Activated T-cell treated with anti-CD3 and anti-CD28 coated beads, Interleukin-2, amount 50 U/mL, for 72 hours (primary cell): ENCODE results near the gene RPH3AL. TPM values are rescaled to one million over a fixed set of nuclear protein-coding genes. Genes with fewer than 3 reads are reported as not detected.
A peak's percentile ranks its signal among the peaks of the same experiment; 100 is the strongest.

Experiments
- ATAC-seq, 2 donors: fragments of 150-1000 bp; cut with Tn5 transposase; replicated peaks in 1 of 2; 2 replicates each; pipeline ENCODE4 v1.10.0; 2021; ENCODE audit warnings: moderate library complexity in 2 of 2, mild to moderate bottlenecking in 1 of 2
- DNase-seq, 2 donors: peaks; one replicate each; pipeline ENCODE4 v3.0.0; 2021 to 2022; ENCODE audit warnings: mixed read lengths in 1 of 2
- H3K27ac Mint-ChIP-seq: one replicate; pipeline ENCODE4 v1.8.0; 2022; ENCODE audit warnings: mild to moderate bottlenecking, moderate library complexity, mixed read lengths
- H3K27me3 Mint-ChIP-seq: one replicate; pipeline ENCODE4 v1.8.0; 2022; ENCODE audit warnings: low read depth, mixed read lengths
- H3K36me3 Mint-ChIP-seq, 2 donors: one replicate each; pipeline ENCODE4 v1.8.0; 2022; ENCODE audit warnings: mixed read lengths in 2 of 2, mild to moderate bottlenecking in 1 of 2; ENCODE audit not compliant: insufficient read depth in 2 of 2
- H3K4me1 Mint-ChIP-seq: one replicate; pipeline ENCODE4 v1.8.0; 2022; ENCODE audit warnings: low read depth, mixed read lengths
- H3K4me3 Mint-ChIP-seq, 2 donors: one replicate each; pipeline ENCODE4 v1.8.0; 2022; ENCODE audit warnings: mild to moderate bottlenecking in 2 of 2, mixed read lengths in 2 of 2, moderate library complexity in 2 of 2
- H3K9me3 Mint-ChIP-seq, 2 donors: one replicate each; pipeline ENCODE4 v1.8.0; 2022; ENCODE audit warnings: mixed read lengths in 2 of 2
- total RNA-seq, 2 donors: library from RNA; stranded (reverse); gene quantifications; one replicate each; pipeline ENCODE4 v1.2.3, GENCODE V29; 2022

RPH3AL gene
- total RNA-seq, 2 donors from 2014 or later: 3.5 to 7.2 TPM

DNA sequence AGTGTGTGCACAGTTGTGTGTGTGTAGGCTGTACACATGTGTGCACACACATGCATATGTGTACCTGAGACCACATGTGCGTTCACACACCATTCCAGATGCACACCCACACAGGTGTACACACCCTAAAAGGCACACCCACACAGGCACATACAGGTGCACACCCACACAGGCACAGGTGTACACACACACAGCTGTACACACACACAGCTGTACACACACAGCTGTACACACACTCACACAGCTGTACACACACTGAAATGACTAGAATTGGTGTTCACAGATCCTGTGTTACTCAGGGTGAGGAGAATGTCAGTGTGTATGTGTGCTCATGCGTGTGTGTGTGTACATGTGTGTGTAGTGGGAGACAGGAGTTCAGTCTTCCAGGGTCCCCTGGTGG, 155.3 kb downstream of the RPH3AL start:
- H3K27ac Mint-ChIP-seq: no peak overlapping the region
- no peak overlapping the region for H3K4me3 Mint-ChIP-seq
- H3K36me3 Mint-ChIP-seq: no peaks in the 10 kb centered on the region
- H3K27me3 Mint-ChIP-seq: peaks cover 11% of the 10 kb centered on the region
- no peaks in the 10 kb centered on the region for H3K4me1 Mint-ChIP-seq
- DNase-seq: no peak
- no peak for ATAC-seq
- H3K9me3 Mint-ChIP-seq: no peaks in the 10 kb centered on the region

DNA sequence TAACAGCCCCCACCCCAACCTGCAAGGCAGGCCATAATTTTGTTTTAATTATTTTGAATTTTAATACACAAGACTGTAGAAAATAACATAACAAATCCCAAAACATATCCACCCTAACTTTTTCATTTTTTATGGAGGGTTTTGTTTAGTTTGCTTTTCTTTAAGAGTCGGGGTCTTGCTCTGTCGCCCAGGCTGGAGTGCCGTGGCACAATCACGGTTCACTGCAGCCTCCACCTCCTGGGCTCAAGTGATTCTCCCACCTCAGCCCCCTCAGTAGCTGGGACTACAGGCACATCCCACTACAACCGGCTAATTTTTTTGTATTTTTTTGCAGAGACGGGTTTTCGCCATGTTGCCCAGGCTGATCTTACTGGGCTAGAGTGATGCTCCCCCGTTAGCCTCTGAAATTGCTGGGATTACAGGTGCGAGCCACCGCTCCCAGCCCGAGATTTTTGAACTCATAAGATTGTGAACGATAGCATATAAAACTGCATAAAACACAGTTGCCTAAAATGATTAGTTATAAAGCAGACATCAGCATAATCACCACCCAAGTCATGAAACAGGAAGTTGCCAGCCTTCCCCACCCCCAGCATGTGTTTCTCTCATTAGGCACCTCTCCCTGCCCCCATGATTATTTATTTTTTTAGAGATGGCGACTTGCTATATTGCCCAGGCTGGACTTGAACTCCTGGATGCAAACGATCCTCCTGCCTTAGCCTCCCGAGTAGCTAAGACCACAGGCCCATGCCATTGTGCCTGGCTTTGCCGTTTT, 157.6 kb downstream of the RPH3AL start:
- DNase-seq: no peak
- H3K27me3 Mint-ChIP-seq: peaks cover 7% of the 10 kb centered on the region
- no peak overlapping the region for H3K4me3 Mint-ChIP-seq
- H3K36me3 Mint-ChIP-seq: no peaks in the 10 kb centered on the region
- H3K27ac Mint-ChIP-seq: no peak overlapping the region
- ATAC-seq: no peak
- H3K4me1 Mint-ChIP-seq: no peaks in the 10 kb centered on the region
- no peaks in the 10 kb centered on the region for H3K9me3 Mint-ChIP-seq

- Mint-ChIP-seq H3K9me3 (no peaks in the 10 kb centered on the region), H3K4me1 (peaks cover 6% of the 10 kb centered on the region), H3K27me3 (peaks cover under 1% of the 10 kb centered on the region), H3K4me3 (no peak overlapping the region), H3K27ac (no peak overlapping the region), H3K36me3 (no peaks in the 10 kb centered on the region)
- ATAC-seq (no peak), DNase-seq (no peak)
Measured at GRCh38 chr17:193841-194806, 158.5 kb downstream of the RPH3AL start.

DNA sequence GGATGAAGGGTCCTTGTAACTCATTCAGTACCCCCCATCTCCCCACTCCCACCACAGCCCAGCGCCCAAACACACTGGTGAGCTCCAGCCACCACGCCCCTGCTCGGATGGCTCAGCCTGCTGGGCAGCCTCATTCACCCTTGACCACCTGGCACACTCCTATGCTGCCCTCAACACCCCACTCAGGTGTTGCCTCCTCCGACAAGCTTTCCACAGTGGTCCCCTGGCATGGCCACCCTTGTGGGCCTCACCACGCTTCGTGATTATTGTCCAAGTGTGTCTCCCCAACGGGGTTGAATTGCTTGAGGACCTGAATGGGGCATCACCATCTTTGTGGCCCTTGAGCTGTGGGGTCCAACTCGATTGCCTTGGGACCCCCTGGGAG, 159.2 kb downstream of the RPH3AL start:
- Mint-ChIP-seq H3K36me3 (no peaks in the 10 kb centered on the region), H3K4me1 (peaks cover 6% of the 10 kb centered on the region)

DNA sequence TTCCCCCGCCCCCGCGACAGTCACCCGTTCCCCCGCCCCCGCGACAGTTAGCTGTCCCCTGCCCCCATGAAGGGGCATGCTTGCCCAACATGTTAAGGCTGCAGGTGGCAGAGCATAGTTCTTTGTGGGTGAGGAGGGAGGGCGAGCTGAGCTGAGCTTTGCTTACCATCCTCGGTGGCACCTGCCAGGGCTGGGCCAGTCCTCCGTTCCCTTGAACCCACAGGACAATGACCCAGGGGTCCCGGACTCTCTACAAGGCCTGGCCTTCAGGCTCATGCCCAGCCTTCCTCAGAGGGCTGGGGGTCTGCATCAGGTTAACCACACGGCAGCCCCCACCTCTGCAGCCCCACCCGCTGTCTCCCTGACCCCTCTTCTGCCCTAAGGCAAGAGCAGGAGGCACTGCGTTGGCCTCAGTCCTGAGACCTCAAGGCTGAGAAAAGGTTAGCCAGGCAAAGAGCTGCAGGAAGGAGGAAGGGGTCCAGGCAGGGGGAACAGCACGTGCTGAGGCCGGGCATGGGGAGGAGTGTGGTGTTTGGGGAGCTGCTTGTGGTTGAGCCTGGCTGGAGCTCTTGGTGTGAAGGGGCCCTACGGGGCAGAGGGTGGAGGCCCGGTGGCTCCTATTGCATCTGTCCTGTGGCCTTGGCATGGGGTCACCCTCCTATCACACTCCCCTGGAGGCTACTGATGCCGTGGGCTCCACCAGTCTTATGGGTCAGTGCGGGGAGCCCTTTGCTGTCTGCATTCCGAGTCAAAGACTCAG, 159.8 kb downstream of the RPH3AL start:
- Mint-ChIP-seq H3K27me3 (peaks cover 6% of the 10 kb centered on the region), H3K36me3 (no peaks in the 10 kb centered on the region), H3K27ac (no peak overlapping the region)

More for the DNA sequence above, 159.2 kb downstream of the RPH3AL start:
- no peak for DNase-seq
- Mint-ChIP-seq H3K27ac (no peak overlapping the region), H3K4me3 (no peak overlapping the region), H3K27me3 (peaks cover 6% of the 10 kb centered on the region), H3K9me3 (no peaks in the 10 kb centered on the region)
- ATAC-seq: no peak

GRCh38 chr17:189444-189843, 163.2 kb downstream of the RPH3AL start:
- DNase-seq (no peak), ATAC-seq (no peak)
- no peaks in the 10 kb centered on the region for H3K36me3 Mint-ChIP-seq
- H3K27me3 Mint-ChIP-seq: peaks cover 14% of the 10 kb centered on the region
- H3K27ac Mint-ChIP-seq: no peak overlapping the region
- H3K9me3 Mint-ChIP-seq: no peaks in the 10 kb centered on the region
- no peak overlapping the region for H3K4me3 Mint-ChIP-seq
- H3K4me1 Mint-ChIP-seq: peaks cover 13% of the 10 kb centered on the region

More for the DNA sequence above, 159.8 kb downstream of the RPH3AL start:
- H3K4me1 Mint-ChIP-seq: peaks cover 6% of the 10 kb centered on the region
- ATAC-seq: no peak
- no peak overlapping the region for H3K4me3 Mint-ChIP-seq
- H3K9me3 Mint-ChIP-seq: no peaks in the 10 kb centered on the region
- DNase-seq: no peak

GRCh38 chr17:187130-187529, 165.5 kb downstream of the RPH3AL start:
- ATAC-seq (no peak), DNase-seq (no peak)
- peaks cover 37% of the 10 kb centered on the region for H3K27me3 Mint-ChIP-seq
- H3K27ac Mint-ChIP-seq: no peak overlapping the region
- no peak overlapping the region for H3K4me3 Mint-ChIP-seq
- peaks cover 16% of the 10 kb centered on the region for H3K4me1 Mint-ChIP-seq
- H3K36me3 Mint-ChIP-seq: no peaks in the 10 kb centered on the region
- no peaks in the 10 kb centered on the region for H3K9me3 Mint-ChIP-seq

DNA sequence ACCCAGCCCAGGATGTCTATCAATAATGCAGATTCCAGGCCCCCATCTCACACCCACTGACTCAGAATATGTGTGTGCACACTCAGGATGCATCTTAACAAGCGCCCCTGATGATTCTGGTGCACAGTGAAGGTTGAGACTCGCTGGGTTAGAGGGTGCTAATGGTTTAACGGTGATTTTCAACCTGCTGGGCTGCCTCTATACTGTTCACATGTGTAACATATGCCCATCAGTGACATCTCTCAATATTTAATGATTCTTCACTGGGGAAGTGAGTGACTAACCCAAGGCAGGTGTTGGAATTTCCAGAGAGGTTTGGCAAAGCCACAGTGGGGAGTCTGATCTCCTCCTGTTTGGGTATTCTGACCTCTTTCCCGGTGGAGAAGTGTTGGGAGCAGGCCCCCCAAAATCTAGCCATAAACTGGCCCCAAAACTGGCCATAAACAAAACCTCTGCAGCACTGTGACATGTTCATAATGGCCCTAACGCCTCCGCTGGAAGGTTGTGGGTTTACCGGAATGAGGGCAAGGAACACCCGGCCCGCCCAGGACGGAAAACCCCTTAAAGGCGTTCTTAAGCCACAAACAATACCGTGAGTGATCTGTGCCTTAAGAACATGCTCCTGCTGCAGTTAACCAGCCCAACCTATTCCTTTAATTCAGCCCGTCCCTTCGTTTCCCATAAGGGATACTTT, 167.0 kb downstream of the RPH3AL start:
- peak; percentile 26 to 32 for DNase-seq
- H3K4me3 Mint-ChIP-seq: peak overlapping the region; percentile 53 to 76
- no peak for ATAC-seq
- no peaks in the 10 kb centered on the region for H3K9me3 Mint-ChIP-seq
- no peaks in the 10 kb centered on the region for H3K36me3 Mint-ChIP-seq
- no peak overlapping the region for H3K27ac Mint-ChIP-seq
- peaks cover 42% of the 10 kb centered on the region for H3K27me3 Mint-ChIP-seq
- peaks cover 19% of the 10 kb centered on the region for H3K4me1 Mint-ChIP-seq

DNA sequence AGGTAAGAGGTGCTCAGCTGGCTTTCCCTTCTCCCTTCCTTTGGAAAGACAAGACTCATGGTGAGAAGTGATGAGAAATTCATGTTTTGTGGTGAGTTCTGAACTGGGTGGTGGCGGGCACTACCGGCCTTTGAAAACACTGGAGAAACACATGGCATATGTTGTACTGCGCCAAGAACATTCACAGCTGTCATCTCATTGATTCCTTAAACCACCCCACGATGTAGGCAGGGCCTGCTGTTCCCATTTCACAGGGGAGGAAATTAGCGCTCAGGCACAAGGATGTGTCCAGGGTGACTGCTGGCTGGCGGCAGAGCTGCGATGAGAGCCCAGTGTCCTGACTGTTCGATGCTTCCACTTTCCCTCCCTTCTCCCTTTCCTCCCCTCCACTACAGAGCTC, 169.6 kb downstream of the RPH3AL start:
- no peak overlapping the region for H3K4me3 Mint-ChIP-seq
- peaks cover 13% of the 10 kb centered on the region for H3K4me1 Mint-ChIP-seq
- no peaks in the 10 kb centered on the region for H3K9me3 Mint-ChIP-seq
- no peak overlapping the region for H3K27ac Mint-ChIP-seq
- H3K27me3 Mint-ChIP-seq: peaks cover 44% of the 10 kb centered on the region
- H3K36me3 Mint-ChIP-seq: no peaks in the 10 kb centered on the region
- DNase-seq (no peak), ATAC-seq (no peak)

DNA sequence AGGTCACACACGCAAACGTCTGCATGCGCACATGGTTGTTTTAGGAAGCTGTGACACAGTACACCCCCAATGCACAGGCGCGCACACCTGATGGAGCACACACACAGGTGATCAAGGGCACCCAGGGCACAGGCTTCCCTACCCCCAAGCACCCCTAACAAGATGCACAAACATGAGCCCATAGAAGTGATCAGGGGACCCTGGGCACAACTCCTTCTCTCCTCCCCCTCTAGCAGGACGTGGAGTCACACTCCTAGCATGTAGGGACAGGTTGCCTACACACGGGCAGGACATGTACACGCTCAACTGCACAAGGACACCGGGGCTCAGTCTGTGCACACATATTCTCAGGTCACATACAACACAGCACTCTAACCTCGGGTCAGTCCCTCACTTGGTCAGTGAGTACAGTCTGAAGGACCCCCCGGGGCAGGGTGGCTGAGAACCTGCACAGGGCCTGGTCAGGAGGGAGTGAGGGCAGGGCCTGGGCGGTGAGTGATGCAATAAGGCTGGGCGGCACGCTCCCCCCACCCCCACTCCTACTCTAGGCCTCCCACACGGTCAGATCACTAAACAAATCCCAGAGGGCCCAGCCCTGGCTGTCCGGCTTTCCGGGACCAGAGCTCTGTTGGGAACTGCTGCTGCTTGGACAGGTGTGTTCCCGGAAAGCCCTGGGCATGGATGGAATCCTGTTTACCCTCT, 170.4 kb downstream of the RPH3AL start:
- peaks cover 51% of the 10 kb centered on the region for H3K27me3 Mint-ChIP-seq
- ATAC-seq (no peak), DNase-seq (no peak)
- peaks cover 13% of the 10 kb centered on the region for H3K4me1 Mint-ChIP-seq
- H3K36me3 Mint-ChIP-seq: no peaks in the 10 kb centered on the region
- H3K4me3 Mint-ChIP-seq: peak overlapping the region; percentile 34 to 56
- H3K27ac Mint-ChIP-seq: no peak overlapping the region
- no peaks in the 10 kb centered on the region for H3K9me3 Mint-ChIP-seq

- ATAC-seq: peak; percentile 85 to 89
- DNase-seq: peak; percentile 50 to 53
- no peak within 1 kb of the TSS for H3K27ac Mint-ChIP-seq
- no peaks in the 10 kb centered on the region for H3K36me3 Mint-ChIP-seq
- H3K27me3 Mint-ChIP-seq: peaks cover 51% of the 10 kb centered on the region
- peak within 1 kb of the TSS; percentile 34 to 56 for H3K4me3 Mint-ChIP-seq
- H3K9me3 Mint-ChIP-seq: no peaks in the 10 kb centered on the region
- peaks cover 13% of the 10 kb centered on the region for H3K4me1 Mint-ChIP-seq
Measured at GRCh38 chr17:181245-182049, 171.2 kb downstream of the RPH3AL start, which contains the start of gene DOC2B. DOC2B (minus strand) TSS chr17:181650; CDS start chr17:181479, 171 bp downstream.
